HG03378 (cell line): Measurements from ENCODE around the gene SH3GL2.
A peak's percentile ranks its signal among the peaks of the same experiment; 100 is the strongest.

Experiments
- ATAC-seq: cut with Tn5 transposase; IDR thresholded peaks from one replicate; pipeline ENCODE4 v1.9.1; 2021; ENCODE audit warnings: mild to moderate bottlenecking, moderate library complexity; ENCODE audit not compliant: unreplicated experiment

The SH3GL2 gene

GRCh38 chr9:17578911-17579793 lies at the start of gene SH3GL2:
Gene SH3GL2 (plus strand): TSS chr9:17579066.
- no peak for ATAC-seq

- ATAC-seq: peak; percentile 89
These were observed 47.1 kb upstream of the SH3GL2 start for GRCh38 chr9:17531642-17532254.

GRCh38 chr9:17532461-17532860 lies 46.4 kb upstream of the SH3GL2 start:
- ATAC-seq: no peak

GRCh38 chr9:17535176-17535575 lies 43.7 kb upstream of the SH3GL2 start:
- no peak for ATAC-seq

- ATAC-seq: no peak
These were observed 42.8 kb upstream of the SH3GL2 start for GRCh38 chr9:17536027-17536426.

GRCh38 chr9:17551023-17551422 lies 27.8 kb upstream of the SH3GL2 start:
- ATAC-seq: no peak

GRCh38 chr9:17555362-17556054 lies 23.4 kb upstream of the SH3GL2 start:
- no peak for ATAC-seq

- no peak for ATAC-seq
These were observed 22.6 kb upstream of the SH3GL2 start for GRCh38 chr9:17556255-17556654.

- no peak for ATAC-seq
These were observed 21.9 kb upstream of the SH3GL2 start for GRCh38 chr9:17556935-17557334.

GRCh38 chr9:17571825-17572224 lies 7.0 kb upstream of the SH3GL2 start:
- no peak for ATAC-seq

GRCh38 chr9:17574342-17574741 lies 4.5 kb upstream of the SH3GL2 start:
- no peak for ATAC-seq

- ATAC-seq: no peak
These were observed 322 bp upstream of the SH3GL2 start for GRCh38 chr9:17578577-17578910.

- no peak for ATAC-seq
These were observed 1.3 kb downstream of the SH3GL2 start for GRCh38 chr9:17580119-17580518.

- no peak for ATAC-seq
These were observed 8.2 kb downstream of the SH3GL2 start for GRCh38 chr9:17587113-17587512.

- no peak for ATAC-seq
These were observed 9.5 kb downstream of the SH3GL2 start for GRCh38 chr9:17588395-17588794.

- ATAC-seq: no peak
These were observed 10.1 kb downstream of the SH3GL2 start for GRCh38 chr9:17588941-17589340.

- no peak for ATAC-seq
These were observed 10.9 kb downstream of the SH3GL2 start for GRCh38 chr9:17589771-17590170.

- no peak for ATAC-seq
These were observed 16.1 kb downstream of the SH3GL2 start for GRCh38 chr9:17594961-17595360.

GRCh38 chr9:17597977-17598376 lies 19.1 kb downstream of the SH3GL2 start:
- ATAC-seq: no peak

- no peak for ATAC-seq
These were observed 22.2 kb downstream of the SH3GL2 start for GRCh38 chr9:17600962-17601593.

GRCh38 chr9:17604556-17604955 lies 25.7 kb downstream of the SH3GL2 start:
- ATAC-seq: no peak
